T1000 (cell line): ENCODE data around the gene NT5C1A.

ENCODE experiments used
- DNase-seq: peaks from one replicate; lab custom pipeline; 2025; ENCODE audit warnings: mixed read lengths; lab: John Stamatoyannopoulos, UW

NT5C1A gene

DNA sequence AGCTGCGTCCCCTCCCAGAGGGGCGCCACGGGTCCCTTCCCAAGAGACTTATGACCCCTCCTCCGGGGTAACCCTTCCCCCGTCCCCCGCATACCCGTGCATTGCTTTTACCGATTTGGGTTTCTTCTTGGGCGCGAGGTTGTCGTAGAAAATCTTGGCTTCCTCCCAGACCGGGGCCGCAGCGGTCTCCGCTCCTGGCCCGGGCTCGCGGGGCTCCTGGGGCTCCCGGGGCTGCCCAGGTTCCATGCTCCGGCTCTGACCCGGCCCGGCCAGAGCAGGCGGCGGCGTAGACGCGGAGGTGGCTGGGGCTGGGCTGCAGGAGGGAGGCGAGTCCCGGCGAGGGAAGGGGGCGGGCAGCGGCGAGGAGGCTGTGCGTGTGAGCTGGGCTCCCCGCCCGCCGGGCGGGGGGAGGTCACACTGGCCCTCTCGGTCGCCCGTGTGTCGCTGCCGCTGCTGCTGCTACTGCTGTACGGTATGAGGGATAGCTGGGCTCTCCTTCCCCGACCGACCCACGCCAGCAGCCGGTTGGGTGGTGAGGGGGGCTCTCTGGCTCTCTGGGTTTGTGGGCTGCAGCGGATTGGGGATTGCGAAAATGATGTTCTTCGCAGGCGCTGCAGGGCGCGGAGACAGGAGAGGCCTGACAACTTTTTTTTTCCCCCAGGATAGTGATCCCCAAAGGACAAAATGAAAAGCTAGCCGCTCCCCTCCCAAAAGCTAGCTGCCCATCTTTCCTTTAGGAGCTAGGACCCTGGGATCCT, at the start of gene NT5C1A:
Gene NT5C1A, minus strand, starts transcription at position 315 of the 758 bp plus-strand sequence. Its CDS starts 69 bp downstream, at position 246.
- DNase-seq, result no peak

DNA sequence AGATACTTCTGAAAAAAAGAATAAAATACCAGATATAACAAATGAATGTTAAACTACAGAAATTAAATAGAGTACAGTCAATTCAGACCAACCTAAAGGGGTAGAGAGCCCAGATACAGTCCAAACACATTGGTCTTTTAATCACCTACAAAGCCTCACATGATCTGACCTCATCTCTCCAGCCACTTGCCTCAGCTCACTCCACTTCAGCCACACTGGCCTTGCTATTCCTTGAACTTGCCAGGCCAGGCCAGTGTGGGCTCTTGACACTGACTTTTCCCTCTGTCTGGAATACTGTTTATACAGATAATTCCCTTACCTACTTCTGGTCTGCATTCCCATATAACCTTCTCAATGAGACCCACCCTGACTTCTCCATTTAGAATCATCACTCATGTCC, 49.8 kb upstream of the NT5C1A start:
- DNase-seq, result no peak

DNA sequence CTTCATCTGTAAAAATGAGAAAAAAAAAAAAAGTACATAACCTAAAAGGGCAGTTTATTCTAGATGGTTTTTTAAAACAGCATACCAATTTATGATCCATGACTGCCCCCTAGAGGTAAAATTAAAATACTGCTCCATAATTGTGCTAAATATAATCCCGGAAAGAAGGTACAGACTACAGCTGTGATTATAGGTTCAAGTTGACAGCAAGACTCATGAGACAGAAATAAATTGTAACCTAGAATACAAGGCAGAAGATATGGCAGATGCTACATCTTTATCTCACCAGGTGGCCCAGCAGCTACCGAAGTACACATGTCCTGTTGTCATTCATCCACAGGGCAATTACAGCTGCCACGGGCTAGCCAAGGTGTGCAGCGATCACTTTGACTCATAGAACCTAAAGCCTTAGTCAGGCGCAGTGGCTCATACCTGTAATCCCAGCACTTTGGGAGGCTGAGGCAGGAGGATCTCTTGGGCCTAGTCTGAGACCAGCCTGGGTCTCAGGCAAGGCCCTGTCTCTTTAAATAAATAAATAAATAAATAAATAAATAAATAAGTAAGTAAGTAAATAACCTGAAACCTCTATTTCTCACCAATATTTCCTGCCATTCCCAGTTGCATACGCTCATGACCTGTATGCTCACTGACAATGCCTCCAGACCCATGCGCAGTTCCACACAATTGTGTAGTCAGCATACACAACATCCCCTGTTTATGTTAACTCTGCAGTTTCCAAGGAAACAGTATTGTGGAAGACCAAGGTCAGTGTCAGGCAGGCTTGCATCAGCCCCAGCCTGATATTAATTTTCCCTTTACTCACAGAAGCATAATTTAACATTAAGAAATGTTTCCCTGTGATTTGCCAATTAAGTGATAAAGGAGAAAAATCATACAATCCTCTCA, 48.4 kb upstream of the NT5C1A start:
- no peak for DNase-seq

DNA sequence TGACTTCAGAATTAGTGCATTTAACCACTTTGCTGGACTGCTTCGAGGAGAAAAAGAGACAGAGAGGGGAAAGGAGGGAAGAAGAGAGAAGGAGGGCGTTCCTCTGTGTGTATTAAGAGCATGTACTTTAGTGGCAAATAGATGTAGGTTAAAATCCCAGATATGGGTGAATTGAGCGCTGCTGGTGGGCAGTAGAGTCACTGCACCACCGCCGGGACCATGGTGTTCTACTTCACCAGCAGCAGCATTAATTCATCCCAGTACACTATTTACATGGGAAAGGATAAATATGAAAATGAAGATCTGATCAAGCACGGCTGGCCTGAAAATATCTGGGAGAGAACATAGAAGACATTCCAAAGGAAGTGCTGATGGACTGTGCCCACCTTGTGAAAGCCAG, 45.9 kb upstream of the NT5C1A start:
- no peak for DNase-seq

DNA sequence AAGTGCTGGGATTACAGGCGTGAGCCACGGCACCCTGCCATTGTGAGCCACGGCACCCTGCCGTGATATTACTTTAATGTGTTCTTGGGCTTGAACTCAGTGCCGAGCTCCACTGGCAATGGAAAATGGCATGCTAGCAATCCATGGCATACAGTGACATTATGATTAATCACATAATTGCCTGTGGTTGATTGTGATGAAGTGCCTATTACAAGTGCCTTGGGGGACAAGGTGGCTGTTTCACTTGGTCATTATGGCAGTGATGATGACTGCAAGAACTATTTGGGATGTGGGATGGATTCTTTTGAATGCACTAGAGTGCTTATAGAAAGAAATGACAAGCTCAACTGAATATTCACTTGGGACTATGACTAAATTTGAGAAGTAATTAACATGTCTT, 41.6 kb upstream of the NT5C1A start:
- DNase-seq, result no peak

DNA sequence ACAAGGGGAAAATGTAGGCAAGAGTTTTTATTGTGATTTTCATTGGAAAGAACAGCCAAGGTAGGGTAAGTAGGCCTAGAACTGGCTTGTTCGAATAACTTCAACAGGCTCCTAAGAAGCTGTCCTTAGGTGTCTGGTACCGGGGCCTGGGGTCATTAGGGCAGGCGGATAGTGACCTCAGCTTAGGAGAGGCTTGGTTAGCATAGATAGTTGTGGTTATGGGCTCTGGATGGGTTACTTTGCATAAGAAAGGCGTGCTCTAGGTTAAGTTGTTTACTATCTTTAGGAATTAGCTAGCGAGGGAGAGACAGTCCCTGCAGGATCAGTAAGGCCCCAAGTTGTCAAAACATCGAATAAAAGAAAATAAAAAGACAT, 40.0 kb upstream of the NT5C1A start:
- no peak for DNase-seq

DNA sequence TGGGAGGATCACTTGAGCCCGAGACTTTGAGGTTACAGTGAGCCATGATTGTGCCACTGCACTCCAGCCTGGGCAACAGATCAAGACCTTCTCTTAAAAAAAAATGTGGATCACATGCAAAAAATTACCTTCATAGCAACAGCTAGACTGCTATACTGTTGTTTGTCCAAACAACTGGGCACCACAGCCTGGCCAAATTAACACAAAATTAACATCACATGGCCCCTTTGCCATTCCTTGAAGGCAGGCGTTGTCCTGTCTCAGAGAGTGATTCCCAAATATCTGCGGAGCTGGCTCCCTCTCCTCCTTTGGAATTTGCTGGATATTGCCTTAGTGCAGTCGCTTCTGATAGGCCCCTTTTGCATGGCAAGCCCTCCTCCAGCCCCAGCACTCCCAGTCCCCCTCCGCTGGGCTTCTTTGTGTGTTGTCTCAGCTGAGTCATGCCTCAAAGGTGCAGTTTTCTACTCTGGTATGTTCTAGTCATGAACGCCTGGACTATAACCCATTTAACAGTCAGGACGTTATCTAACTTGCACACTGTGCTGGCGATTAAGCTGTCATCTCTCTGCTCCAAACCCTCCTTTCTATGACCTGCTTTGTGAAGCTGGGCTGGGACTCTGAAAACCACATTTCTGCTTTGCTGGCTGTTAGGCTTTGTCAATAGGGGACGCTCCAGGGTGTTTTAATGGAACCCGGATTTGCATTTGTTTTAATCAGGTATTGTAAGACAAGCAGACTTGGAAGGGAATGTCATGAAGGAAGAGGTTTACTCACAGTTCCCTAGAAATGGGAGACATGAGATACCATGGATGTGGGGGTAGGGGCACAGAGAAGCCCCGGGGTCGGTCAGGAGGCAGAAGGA, 39.4 kb upstream of the NT5C1A start:
- no peak for DNase-seq

DNA sequence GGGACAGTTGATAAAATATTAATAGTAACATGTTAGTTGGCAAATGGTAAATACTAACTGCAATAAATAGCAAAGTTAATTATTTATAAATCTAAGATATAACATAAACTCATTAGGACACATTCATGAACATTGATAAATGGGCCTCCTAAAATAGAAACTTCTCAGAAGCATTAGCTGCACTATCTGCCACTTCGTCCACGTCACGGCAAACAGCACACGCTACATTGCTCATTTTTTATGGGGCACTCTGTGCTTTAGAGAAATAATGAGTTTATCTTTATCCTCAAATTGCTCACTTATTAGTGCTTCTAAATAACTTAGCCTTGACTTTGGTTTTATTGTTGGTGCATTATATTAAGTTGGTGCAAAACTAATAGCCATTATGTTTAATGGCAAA, 35.6 kb upstream of the NT5C1A start:
- no peak for DNase-seq

DNA sequence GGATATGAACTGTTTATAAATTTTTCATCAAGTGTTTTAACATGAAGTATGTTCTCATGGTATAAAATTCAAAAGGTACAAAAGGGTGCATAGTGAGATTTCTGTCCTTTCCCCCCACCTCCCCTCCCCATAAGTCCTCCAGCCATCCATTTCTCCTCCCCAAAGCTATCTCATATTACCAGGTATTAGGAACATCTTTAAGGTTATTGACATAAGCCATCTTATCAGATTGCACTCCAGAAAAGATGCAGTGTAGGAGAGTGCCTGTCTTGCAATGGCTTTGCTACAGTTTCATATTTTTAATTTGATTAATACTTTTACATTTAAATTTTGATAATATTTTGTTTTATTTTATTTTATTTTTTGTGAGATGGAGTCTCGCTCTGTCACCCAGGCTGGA, 32.9 kb upstream of the NT5C1A start:
- no peak for DNase-seq

DNA sequence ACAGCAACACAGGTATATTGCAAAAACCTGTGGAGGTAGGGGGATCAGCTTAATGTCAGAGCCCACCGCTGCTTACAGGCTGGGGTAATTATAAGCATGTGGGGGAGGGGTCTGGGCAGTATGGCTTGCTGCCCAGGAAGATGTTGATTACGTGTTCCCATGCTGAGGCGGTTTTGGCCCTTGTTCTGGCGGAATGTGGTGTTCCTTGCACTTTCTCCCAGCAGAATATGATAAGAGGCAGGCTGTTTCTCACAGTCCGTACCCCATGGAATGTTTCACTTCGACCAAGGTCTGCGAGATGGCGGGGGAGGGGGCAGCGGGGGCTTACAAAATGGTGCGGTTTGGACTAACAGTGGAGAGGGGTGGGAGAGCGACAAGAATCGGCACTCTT, 29.1 kb upstream of the NT5C1A start:
- no peak for DNase-seq

DNA sequence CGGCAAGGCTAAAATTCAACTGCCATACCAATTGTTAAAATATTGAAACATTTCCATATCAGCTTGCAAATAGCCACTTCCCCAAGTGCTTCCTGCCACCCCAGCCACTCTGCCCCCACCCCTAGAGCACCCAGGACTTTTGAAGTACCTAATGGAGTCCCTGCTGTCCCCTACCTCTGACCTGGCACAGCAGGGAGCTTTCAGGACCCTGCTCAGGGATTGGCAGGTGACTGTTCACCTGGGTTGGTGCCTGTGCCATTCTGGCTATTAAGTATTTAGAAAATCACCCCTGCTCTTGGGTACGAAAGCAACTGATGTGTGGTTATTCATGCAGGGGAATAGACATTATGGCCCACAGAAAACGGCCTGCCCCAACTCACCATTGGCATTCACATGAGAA, 28.4 kb upstream of the NT5C1A start:
- no peak for DNase-seq

DNA sequence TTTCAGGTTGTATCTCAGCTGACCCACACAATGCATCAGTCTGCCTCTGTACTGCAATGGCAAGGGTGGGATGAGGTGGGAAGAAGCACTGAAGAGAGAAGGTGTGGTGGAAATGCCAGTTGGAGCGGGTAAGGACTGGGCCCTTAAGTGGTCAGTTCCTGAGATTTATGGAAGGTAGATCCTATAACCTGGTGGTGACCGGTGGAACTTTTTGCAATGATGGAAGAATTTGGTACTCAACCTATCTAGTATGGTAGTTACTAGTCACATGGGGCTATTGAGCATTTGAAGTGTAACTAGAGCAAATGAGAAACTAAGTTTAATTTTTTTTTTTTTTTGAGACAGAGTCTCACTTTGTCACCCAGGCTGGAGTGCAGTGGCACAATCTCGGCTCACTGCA, 27.5 kb upstream of the NT5C1A start:
- DNase-seq, result no peak

DNA sequence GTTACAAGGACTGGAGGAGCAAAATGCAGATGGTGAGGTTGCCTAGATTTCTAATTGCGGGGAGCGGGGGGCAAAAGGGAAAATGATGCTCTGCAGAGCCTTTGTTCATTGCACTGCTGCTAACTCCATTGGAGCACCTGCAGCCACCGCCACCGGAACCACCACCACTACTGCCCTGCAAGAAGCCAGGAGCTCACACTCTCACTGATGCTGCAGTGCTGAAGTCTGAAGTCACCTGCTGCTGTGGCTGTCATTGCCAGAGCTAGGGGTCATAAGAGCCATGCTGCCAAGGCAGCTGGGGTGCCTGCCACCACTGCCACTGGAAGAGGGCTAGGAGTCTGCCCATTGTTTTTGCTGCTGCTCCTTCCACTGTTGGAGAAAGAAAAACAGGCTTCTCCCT, 26.7 kb upstream of the NT5C1A start:
- no peak for DNase-seq

DNA sequence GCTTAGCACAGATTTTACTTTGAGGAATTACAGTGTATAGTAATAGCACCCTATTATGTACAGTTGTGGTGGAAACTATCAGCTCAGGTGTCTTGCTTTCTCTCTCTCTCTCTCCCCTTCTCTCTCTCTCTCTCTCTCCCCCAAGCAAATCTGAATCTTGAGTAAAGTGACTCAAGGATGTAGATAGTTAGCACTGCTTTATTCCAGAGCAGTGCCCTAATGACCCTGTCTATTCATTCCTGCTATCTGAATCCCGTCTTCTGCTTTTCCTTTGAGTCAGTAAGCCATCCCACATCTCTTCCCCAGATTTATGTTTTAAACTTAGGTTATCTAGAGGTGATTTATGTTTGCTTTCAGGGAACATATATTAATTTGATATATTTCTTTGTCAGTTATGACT, 24.5 kb upstream of the NT5C1A start:
- DNase-seq, result no peak

DNA sequence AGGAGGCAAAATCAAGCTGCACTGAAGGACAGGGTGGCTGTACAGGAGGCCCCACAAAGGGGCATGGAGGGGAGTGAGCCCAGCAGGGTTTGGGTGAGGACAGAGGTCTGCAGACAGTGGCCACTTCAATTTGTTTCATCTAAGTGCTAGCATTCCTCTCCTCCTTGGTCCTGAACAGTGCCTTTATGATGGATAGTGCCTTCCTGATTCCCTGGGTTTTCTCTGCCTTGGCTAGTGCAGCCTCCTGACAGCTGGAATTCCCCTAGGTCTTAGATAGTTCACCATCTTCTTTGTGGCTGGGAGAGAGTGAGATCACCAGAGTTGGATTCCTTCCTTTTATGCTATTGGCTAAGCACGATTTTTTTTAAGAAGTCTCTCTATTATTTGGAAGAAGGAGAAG, 23.1 kb upstream of the NT5C1A start:
- no peak for DNase-seq

DNA sequence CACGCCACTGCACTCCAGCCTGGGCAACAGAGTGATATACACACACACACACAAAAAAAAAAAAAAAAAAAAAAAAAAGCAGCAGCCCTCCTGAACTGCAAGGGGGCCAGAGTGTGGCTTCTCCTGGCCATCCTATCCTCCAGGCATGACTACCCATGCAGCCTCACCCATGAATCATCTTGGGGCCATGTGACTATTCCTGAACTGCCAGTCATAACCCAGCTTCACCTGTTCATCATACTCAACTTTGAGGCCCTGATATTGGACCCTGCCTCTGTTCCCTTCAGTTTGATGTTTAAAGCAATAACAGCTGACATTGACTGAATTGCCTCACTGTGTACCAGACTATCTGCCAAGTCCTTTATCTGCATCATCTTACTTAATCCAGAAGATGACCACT, 22.1 kb upstream of the NT5C1A start:
- DNase-seq, result no peak

DNA sequence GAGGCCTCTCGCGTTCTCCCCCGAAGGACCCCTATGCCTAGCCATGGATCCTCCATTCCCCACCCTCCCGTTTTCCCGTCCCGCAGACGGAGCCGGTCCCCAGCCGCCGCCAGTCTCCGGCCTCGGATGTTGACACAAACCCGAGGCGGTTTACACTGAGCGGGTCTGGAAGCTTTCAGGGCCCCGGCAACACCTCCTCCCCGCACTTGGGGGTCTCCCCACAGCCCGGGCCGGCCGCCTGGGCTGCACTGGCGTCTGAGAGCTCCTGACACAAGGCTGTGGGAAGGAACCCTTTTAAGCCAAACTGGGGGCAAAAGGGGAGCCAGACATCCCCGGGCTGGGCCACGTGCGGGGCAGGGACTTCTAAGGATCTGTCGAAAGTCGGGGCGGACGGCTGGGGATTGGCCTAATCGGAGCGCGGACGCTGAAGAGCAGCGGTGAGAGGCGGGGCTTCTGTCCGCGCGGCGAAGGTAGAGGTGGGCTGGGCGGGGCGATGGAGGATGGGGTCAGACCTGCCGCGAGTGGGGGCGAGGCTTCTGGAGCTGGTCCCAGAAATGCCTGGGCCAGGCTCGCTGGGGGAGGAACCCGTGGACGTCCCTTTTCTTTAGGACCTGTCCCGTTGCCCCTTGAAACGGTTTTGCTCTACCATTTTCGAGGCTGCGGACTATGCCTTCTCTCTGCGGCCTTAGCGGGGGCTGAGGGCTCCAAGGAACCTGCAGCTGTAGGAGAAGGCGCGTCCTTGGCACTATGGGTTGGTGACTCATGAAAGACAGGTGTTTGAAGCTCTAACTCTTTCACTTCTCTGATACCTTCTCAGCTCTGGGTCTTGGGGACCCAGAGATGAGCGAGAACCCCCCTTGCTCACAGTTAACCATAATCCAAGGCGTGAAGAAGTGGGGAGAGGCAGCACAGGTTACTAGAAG, 20.5 kb upstream of the NT5C1A start:
- DNase-seq, result no peak

DNA sequence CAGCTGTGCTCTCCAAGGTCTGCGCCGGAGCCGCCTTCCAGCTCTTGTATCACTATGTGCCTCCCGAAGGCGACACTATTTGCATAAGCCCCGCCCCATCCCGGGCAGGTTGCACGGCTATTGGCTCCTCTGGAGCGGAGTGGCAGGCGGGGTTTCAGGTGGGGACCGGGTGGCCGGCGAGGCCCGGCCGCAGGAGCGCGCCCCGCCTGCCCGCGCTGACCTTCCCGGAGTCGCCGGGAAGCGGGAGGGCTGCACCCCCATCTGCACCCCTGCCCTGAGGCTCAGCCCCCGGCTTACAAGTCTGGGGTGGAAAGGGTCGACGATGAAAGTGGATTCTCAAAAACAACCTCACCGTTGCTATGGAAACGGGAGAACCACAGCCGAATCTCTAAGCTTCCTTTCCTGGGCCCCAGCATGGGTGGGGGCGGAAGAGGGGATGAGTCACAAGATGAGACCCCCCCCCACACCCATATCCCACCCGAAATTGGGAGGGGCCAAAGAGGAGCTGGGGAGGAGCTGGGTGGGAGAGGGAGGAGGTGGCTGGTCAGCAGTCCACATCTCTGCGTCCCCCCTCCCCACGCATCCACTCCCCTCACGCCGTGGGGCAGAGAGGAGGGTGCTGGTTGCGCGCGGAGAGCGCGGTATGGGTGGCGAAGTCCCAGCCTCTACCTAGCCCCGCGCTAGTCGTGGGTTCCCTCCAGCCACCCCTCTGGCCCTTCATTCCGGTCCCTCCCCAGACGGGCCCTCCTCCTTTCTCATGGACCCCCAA, 19.7 kb upstream of the NT5C1A start, which contains the start of gene HPCAL4:
Gene HPCAL4, minus strand, starts transcription at position 51 of the 769 bp plus-strand sequence. CDS start 6,830 bp downstream, outside the sequence.
- no peak for DNase-seq

DNA sequence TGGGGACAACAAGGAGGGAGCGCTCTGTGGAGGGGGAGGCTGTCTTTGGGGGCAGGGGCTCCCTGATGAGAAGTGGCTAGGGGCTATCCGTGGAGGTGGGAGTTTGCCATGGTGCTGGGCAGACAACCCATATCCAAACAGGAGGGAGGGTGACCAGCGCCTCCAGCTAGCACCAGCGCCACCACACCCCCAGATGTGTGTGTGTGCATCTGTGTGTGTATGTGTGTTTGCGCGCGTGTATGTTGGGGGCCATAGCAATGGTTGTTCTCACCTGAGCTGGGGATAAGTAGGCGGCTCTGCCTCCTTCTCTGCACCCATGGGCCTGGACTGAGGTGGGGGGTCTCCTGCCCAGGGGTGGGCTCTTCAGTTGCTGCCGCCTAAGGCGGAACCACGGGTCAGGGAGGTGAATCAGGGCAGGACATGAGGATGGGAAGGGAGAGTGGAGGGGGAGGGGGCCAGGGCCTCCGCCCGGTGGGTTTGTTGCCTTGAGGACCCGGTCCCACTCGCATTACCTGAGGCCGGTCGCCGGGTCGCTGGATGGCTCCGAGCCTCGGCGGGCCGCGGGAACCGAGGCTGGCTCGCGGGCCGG, 19.0 kb upstream of the NT5C1A start:
- DNase-seq, result no peak

DNA sequence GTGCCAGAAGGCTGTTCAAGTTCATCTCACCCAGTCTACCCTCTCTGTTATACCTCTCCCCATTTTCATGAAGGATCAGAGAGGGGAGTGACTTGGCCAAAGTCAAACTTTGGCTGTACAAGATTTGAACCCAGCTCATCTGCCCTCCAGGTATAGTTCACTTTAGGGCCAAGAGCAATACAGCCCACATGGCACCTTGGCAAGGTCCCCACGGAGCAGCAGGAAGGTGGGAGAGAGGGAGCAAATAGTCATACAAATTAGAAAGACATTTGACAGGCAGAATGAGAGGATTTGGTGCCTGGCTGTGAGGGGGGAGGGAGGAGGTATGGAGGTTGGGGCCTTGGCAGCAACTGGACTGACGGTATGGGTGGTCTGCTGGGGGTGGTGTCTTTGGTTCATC, 18.3 kb upstream of the NT5C1A start:
- DNase-seq, result no peak
